NCI-H1092 treated with DMSO at 0.1 percent for 48 hours (cell line): Measurements from ENCODE around the gene FIBP.

ENCODE experiments used
- DNase-seq: peaks from one replicate; lab custom pipeline; 2025; lab: John Stamatoyannopoulos, UW

The FIBP gene

GRCh38 chr11:65870706-65871681 lies 17.3 kb downstream of the FIBP start:
- no peak for DNase-seq

- no peak for DNase-seq
Measured at GRCh38 chr11:65870307-65870658, 18.0 kb downstream of the FIBP start.

GRCh38 chr11:65869643-65870306 lies 18.5 kb downstream of the FIBP start:
- DNase-seq = no peak

- no peak for DNase-seq
Measured at GRCh38 chr11:65868907-65869306, 19.4 kb downstream of the FIBP start.

- no peak for DNase-seq
Measured at GRCh38 chr11:65868076-65868667, 20.1 kb downstream of the FIBP start.

GRCh38 chr11:65867284-65868071 lies 20.8 kb downstream of the FIBP start:
- DNase-seq = no peak

GRCh38 chr11:65866509-65867283 lies 21.6 kb downstream of the FIBP start:
- DNase-seq = no peak

- no peak for DNase-seq
Measured at GRCh38 chr11:65865550-65866172, 22.6 kb downstream of the FIBP start.

GRCh38 chr11:65864706-65865471 lies 23.4 kb downstream of the FIBP start:
- no peak for DNase-seq

GRCh38 chr11:65863889-65864705 lies 24.2 kb downstream of the FIBP start:
- DNase-seq = no peak

GRCh38 chr11:65862941-65863888 lies 25.1 kb downstream of the FIBP start:
- DNase-seq = no peak

GRCh38 chr11:65862191-65862735 lies 26.0 kb downstream of the FIBP start:
- DNase-seq = no peak

GRCh38 chr11:65861533-65862183 lies 26.6 kb downstream of the FIBP start:
- no peak for DNase-seq

- no peak for DNase-seq
Measured at GRCh38 chr11:65861165-65861505, 27.1 kb downstream of the FIBP start.

GRCh38 chr11:65860278-65861164 lies 27.8 kb downstream of the FIBP start, which contains the start of gene MUS81:
MUS81 (plus strand) TSS chr11:65860433; CDS start chr11:65860754, 321 bp downstream.
- DNase-seq = peak; percentile 99

- DNase-seq = peak; percentile 86
Measured at GRCh38 chr11:65859812-65860277, 28.4 kb downstream of the FIBP start.
